GM19397 (cell line): ENCODE data around the gene ABCC11.

ENCODE experiments used
- ATAC-seq: cut with Tn5 transposase; IDR thresholded peaks from one replicate; pipeline ENCODE4 v1.9.1; 2021; ENCODE audit warnings: mild to moderate bottlenecking, moderate library complexity; ENCODE audit not compliant: unreplicated experiment

The ABCC11 gene

GRCh38 chr16:48133455-48134211 is 113.7 kb downstream of the ABCC11 start:
- no peak for ATAC-seq

- no peak for ATAC-seq
Measured at GRCh38 chr16:48132696-48133095, 114.6 kb downstream of the ABCC11 start.

DNA sequence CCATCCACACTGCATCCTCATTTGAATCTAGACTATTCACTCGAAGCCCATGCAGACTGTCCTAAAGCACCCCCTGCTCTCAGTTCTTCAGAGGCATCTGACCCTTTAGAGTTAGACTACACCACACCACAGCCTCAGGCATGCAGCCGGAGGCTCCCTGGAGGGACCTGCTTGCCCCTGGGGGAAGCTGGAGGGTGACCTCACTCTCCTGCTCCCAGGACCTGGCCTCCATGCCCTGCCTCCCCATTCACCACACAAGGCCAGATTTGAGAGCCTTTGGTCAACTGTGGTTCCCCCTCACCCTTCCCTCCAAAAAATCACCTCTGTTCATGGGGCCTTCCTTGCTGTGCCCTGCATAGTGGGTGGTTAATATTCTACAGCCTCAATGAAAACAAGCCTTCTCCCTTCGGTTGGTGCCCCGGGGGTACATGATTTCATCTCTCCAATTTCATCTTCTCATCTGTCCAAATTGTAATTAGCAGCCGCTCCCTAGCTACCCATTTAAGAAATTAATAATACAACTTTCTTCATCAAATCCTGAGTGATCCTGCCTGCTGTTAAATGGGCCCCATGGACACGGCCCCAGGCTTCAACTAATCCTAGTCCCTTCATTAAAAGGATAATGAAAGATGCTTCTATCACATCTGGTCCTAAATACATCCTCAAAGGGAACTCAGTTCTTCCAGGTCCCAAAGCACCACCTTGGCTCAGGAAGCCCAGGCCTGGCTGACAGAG is 116.0 kb downstream of the ABCC11 start:
- ATAC-seq = no peak

- no peak for ATAC-seq
Measured at GRCh38 chr16:48129926-48130325, 117.4 kb downstream of the ABCC11 start.

- ATAC-seq = no peak
Measured at GRCh38 chr16:48128769-48129168, 118.6 kb downstream of the ABCC11 start.

GRCh38 chr16:48126801-48127644 is 120.3 kb downstream of the ABCC11 start:
- ATAC-seq = no peak

- no peak for ATAC-seq
Measured at GRCh38 chr16:48125888-48126287, 121.5 kb downstream of the ABCC11 start.

- no peak for ATAC-seq
Measured at GRCh38 chr16:48124266-48124665, 123.1 kb downstream of the ABCC11 start.

DNA sequence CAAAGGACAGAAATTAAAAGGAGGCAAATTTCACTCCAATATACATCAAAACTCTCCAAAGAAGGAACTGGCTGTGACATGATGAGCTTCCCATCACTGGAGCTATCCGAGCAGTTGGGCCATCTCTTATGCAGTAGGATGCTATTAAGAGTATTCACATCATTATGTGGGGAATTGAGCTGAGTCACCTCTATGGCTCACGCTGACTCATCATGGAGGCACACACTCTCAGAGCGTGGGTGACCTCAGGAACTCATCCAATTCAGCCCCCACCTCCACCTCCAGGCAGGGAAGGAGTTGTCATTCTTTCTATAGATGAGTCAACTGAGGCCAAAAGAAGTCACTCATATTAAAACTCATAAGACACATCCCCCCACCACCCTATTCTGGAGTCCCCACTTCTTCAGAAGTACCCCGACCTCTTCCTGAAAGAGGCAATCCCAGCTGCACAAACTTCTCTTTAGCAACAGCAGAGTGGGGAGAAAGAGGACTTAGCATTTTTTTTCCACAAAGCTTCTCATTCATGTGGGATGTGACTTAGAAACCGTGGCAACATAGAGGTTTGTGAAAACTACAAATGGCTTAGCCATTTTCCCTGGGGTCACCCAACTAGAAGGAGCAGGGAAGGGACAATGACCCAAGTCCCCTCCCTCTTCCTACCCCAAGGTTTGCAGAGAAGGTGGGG is 124.1 kb downstream of the ABCC11 start:
- no peak for ATAC-seq

DNA sequence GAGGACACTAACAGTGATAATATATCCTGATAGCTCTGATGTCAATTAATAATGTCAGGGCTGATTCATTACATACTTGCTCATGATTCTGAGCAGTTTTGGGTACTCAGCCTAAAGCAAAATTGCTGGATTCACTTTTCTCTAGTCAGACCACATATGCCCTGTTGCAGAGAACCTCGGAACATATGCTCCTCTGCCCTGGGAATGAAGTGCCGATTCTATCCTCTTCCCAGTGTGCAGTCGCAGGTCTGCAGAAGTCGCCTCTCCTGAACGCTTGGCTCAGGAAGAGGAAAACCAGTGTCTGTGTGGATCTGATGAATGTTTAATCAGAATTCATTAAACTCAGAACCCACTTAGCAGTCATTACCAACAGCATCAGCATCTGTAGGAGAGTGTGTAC is 126.1 kb downstream of the ABCC11 start:
- no peak for ATAC-seq

- no peak for ATAC-seq
Measured at GRCh38 chr16:48118841-48119240, 128.5 kb downstream of the ABCC11 start.

DNA sequence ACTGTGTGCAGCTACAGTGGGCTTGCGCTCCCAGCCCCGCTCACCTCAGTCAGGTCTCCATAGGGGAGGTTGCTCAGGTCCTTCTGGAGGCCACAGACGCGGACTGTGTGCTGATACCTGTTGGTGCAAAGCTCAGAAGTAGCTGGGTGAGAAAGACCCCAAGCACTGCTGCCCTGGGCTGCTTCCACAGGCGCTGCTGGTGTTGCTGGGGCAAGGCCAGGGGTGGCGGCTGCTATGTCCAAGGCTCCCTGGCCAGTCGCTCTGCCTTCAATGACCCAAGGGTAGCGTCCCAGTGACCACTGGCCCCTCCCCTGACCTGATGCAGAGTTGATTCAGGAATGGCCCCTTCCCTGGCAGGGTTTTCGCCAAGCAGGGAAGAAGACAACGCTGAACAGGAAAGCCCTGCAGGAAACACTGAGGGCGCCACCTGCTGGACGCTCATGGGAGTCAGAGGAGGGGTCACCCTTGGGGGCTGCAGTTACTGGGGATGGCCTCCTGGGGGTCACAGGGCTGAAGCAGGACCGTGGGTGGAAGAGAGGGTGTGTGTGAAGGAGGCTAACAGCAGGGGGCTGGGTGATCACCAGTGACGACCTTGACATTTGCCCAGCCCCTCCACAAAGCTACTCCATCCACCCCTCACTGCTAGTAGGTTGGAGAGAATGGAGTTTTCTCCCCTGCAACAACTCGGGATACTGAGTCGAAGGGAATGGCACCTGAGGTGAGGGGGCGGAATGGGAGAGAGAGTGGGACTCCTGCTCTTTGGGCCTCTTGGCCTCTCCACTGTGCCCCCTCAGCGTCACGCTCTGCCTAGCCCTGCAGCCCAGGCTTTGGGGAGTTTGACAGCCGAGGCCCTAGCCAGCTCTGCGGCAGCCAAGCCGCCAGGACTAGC is 129.9 kb downstream of the ABCC11 start:
- ATAC-seq = peak; percentile 77
